IMR-90 (cell line): Measurements from ENCODE around the gene BPIFB2.

Experiments used
- CEBPB ChIP-seq: IDR thresholded peaks from 2 replicates; pipeline ENCODE4 v1.6.1; 2012; ENCODE audit warnings: low read depth, low read length, improper control_type of control experiment
- CHD1 ChIP-seq: IDR thresholded peaks from 2 replicates; pipeline ENCODE4 v1.6.1; 2012; ENCODE audit warnings: low read depth, low read length, improper control_type of control experiment
- CTCF ChIP-seq: conservative IDR thresholded peaks from 2 replicates; pipeline ENCODE4 v1.5.1; 2012; ENCODE audit warnings: mild to moderate bottlenecking, low read depth, low read length, improper control_type of control experiment
- ELK1 ChIP-seq: fragments of 150-350 bp; IDR thresholded peaks from 2 replicates; pipeline ENCODE4 v1.6.1; 2016; ENCODE audit warnings: low read depth, mild to moderate bottlenecking, low read length, moderate library complexity, borderline replicate concordance
- MAFK ChIP-seq: IDR thresholded peaks from 2 replicates; pipeline ENCODE4 v1.6.1; 2012; ENCODE audit warnings: low read depth, low read length, improper control_type of control experiment
- POLR2A ChIP-seq: IDR thresholded peaks from 2 replicates; pipeline ENCODE4 v1.6.1; 2012; ENCODE audit warnings: mild to moderate bottlenecking, low read depth, low read length
- RAD21 ChIP-seq: IDR thresholded peaks from 2 replicates; pipeline ENCODE4 v1.6.1; 2012; ENCODE audit warnings: low read length, improper control_type of control experiment
- RCOR1 ChIP-seq: IDR thresholded peaks from 2 replicates; pipeline ENCODE4 v1.6.1; 2012; ENCODE audit warnings: mild to moderate bottlenecking, low read length, improper control_type of control experiment; ENCODE audit not compliant: insufficient replicate concordance
- RFX5 ChIP-seq: IDR thresholded peaks from 2 replicates; pipeline ENCODE4 v1.8.0; 2012; ENCODE audit warnings: low read depth, mild to moderate bottlenecking, low read length, moderate library complexity
- SMC3 ChIP-seq: fragments of 150-350 bp; IDR thresholded peaks from 2 replicates; pipeline ENCODE4 v1.6.1; 2016; ENCODE audit warnings: low read depth, mild to moderate bottlenecking, antibody characterized with exemption, low read length, moderate library complexity
- TF ChIP-seq, protein P1 (sequence below): fragments of 150-350 bp; IDR thresholded peaks from 2 replicates; pipeline ENCODE4 v1.6.1; 2017; ENCODE audit warnings: mild to moderate bottlenecking, antibody characterized with exemption, low read length, low read depth

DNA sequence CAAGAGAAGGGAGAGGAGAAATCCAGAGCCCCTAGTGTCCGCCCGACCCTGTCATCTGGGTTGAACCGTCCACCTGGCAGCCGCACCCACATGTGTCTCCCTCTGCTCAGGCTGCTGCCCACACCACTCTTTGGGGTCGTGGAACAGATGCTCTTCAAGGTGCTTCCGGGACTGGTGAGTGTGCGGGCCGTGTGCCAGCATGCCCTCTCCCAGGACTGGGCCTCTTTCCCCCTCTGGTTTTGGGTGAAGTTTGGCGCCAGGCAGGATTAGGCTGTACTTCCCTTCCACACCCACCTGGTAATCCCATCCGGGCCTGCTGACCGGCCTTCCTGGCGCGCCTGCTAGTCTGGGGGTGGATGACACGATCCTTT lies 54.1 kb downstream of the BPIFB2 start:
- TF ChIP-seq CEBPB (no peak), CTCF (no peak), POLR2A (no peak), SMC3 (no peak), MAFK (no peak), ELK1 (no peak), CHD1 (no peak), RFX5 (no peak), RCOR1 (no peak), RAD21 (no peak)
- TF ChIP-seq, protein P1, sequence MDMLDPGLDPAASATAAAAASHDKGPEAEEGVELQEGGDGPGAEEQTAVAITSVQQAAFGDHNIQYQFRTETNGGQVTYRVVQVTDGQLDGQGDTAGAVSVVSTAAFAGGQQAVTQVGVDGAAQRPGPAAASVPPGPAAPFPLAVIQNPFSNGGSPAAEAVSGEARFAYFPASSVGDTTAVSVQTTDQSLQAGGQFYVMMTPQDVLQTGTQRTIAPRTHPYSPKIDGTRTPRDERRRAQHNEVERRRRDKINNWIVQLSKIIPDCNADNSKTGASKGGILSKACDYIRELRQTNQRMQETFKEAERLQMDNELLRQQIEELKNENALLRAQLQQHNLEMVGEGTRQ = no peak
